ENCODE measurements around the gene LUZP2. TPM values are rescaled to one million over a fixed set of nuclear protein-coding genes. Genes with fewer than 3 reads are reported as not detected.

Gene LUZP2
- polyA plus RNA-seq, 1 donor = 2.8 TPM

- DNase-seq = no peak
- Histone ChIP-seq H3K27me3 (ENCODE audit: control insufficient read depth, insufficient read depth, low read length) (no peaks in the 10 kb centered on the region), H3K4me3 (ENCODE audit: low read length) (no peak overlapping the region), H3K9me3 (ENCODE audit: control insufficient read depth, low read depth, low read length) (no peaks in the 10 kb centered on the region), H3K36me3 (ENCODE audit: control insufficient read depth, insufficient read depth, low read length) (no peaks in the 10 kb centered on the region), H3K4me1 (ENCODE audit: control insufficient read depth, insufficient read depth, low read length) (no peaks in the 10 kb centered on the region), H3K27ac (ENCODE audit: low read length) (no peak overlapping the region)
- no CpG with 5 or more reads among the region's 1 CpG for WGBS (ENCODE audit: insufficient coverage, low lambda C conversion rate)
Measured at GRCh38 chr11:24661331-24661730, 164.5 kb downstream of the LUZP2 start.

DNA sequence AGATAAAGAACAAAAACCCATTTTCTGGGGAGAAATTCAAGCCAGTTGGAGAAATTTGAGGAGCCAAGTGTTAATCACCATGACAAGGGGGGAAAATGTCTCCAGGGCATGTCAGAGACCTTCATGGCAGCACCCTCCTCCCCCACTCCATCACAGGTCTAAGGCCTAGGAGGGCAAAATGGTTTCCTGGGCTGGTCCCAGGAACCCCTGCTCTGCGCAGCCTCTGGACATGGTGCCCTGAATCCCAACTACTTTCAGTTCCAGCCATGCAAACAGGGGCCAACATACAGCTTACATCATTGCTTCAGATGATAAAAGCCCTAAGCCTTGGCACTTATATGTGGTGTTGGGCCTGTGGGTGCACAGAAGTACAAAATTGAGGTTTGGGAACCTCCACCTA, 167.5 kb downstream of the LUZP2 start:
- WGBS (ENCODE audit: insufficient coverage, low lambda C conversion rate) = no CpG with 5 or more reads among the region's 1 CpG
- Histone ChIP-seq H3K36me3 (ENCODE audit: control insufficient read depth, insufficient read depth, low read length) (no peaks in the 10 kb centered on the region), H3K27ac (ENCODE audit: low read length) (no peak overlapping the region), H3K4me1 (ENCODE audit: control insufficient read depth, insufficient read depth, low read length) (no peaks in the 10 kb centered on the region), H3K9me3 (ENCODE audit: control insufficient read depth, low read depth, low read length) (no peaks in the 10 kb centered on the region), H3K4me3 (ENCODE audit: low read length) (no peak overlapping the region), H3K27me3 (ENCODE audit: control insufficient read depth, insufficient read depth, low read length) (no peaks in the 10 kb centered on the region)
- no peak for DNase-seq

GRCh38 chr11:24667353-24667968, 170.6 kb downstream of the LUZP2 start:
- H3K27ac ChIP-seq (ENCODE audit: low read length) = no peak overlapping the region
- no peaks in the 10 kb centered on the region for H3K4me1 ChIP-seq (ENCODE audit: control insufficient read depth, insufficient read depth, low read length)
- WGBS (ENCODE audit: insufficient coverage, low lambda C conversion rate) = 81% methylated on average over 3 of the region's 5 CpGs
- H3K4me3 ChIP-seq (ENCODE audit: low read length) = no peak overlapping the region
- no peaks in the 10 kb centered on the region for H3K9me3 ChIP-seq (ENCODE audit: control insufficient read depth, low read depth, low read length)
- no peak for DNase-seq
- H3K36me3 ChIP-seq (ENCODE audit: control insufficient read depth, insufficient read depth, low read length) = no peaks in the 10 kb centered on the region
- H3K27me3 ChIP-seq (ENCODE audit: control insufficient read depth, insufficient read depth, low read length) = no peaks in the 10 kb centered on the region

DNA sequence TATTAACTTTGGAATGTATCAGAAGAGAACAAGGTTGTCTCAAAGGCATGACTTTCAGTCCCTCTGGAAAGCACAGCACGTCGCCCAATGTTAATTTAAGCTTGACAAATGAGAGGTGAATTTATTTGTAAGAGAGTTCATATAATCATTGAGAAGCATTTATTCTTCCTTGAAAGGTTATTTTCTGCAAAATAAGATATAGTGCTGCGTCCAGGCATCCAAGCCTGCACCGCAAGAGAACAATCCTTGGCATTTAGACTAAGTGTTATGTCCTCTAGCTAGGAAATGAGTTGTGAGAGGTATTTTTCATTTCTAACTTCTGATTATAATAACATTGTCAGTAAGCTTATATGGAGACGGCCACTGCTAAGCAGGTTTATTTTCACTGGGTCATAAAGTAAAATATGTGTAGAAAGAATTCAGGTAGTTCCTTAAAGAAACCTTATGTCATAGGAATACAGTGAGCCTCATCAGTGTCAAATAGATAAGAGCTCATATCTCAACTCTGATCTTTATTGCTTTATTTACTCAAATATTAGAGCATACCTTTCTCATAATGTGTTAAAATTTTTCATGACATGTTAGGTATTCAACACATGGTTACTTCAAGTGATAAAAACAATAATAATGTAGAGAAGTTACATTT, 182.0 kb downstream of the LUZP2 start:
- no peak overlapping the region for H3K27ac ChIP-seq (ENCODE audit: low read length)
- no peaks in the 10 kb centered on the region for H3K9me3 ChIP-seq (ENCODE audit: control insufficient read depth, low read depth, low read length)
- WGBS (ENCODE audit: insufficient coverage, low lambda C conversion rate) = no CpG with 5 or more reads among the region's 5 CpGs
- H3K4me1 ChIP-seq (ENCODE audit: control insufficient read depth, insufficient read depth, low read length) = no peaks in the 10 kb centered on the region
- no peak overlapping the region for H3K4me3 ChIP-seq (ENCODE audit: low read length)
- DNase-seq = no peak
- no peaks in the 10 kb centered on the region for H3K36me3 ChIP-seq (ENCODE audit: control insufficient read depth, insufficient read depth, low read length)
- no peaks in the 10 kb centered on the region for H3K27me3 ChIP-seq (ENCODE audit: control insufficient read depth, insufficient read depth, low read length)

GRCh38 chr11:24679821-24680351, 183.0 kb downstream of the LUZP2 start:
- H3K9me3 ChIP-seq (ENCODE audit: control insufficient read depth, low read depth, low read length) = no peaks in the 10 kb centered on the region
- no peaks in the 10 kb centered on the region for H3K36me3 ChIP-seq (ENCODE audit: control insufficient read depth, insufficient read depth, low read length)
- no peak overlapping the region for H3K27ac ChIP-seq (ENCODE audit: low read length)
- H3K27me3 ChIP-seq (ENCODE audit: control insufficient read depth, insufficient read depth, low read length) = no peaks in the 10 kb centered on the region
- no peak for DNase-seq
- WGBS (ENCODE audit: insufficient coverage, low lambda C conversion rate) = no CpG with 5 or more reads among the region's 2 CpGs
- no peaks in the 10 kb centered on the region for H3K4me1 ChIP-seq (ENCODE audit: control insufficient read depth, insufficient read depth, low read length)
- no peak overlapping the region for H3K4me3 ChIP-seq (ENCODE audit: low read length)

DNA sequence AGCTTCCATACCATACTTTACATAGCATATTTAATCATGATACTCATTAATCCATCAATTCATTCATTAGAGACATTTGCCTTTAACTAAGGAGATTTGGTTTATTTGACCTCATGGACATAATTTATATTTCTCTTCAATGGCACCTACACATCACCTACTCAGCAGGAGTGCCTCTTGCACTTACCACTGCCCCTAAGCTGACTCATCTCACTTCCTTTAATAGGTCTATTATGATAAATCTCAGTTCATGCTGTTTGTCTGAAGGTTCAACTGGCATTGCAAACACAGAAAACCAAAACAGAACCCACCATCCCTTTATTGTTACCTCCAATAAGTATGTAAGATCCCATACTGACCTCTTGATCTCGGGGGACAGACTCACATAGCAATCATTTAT, 186.7 kb downstream of the LUZP2 start:
- Histone ChIP-seq H3K36me3 (ENCODE audit: control insufficient read depth, insufficient read depth, low read length) (no peaks in the 10 kb centered on the region), H3K4me1 (ENCODE audit: control insufficient read depth, insufficient read depth, low read length) (no peaks in the 10 kb centered on the region), H3K9me3 (ENCODE audit: control insufficient read depth, low read depth, low read length) (no peaks in the 10 kb centered on the region), H3K4me3 (ENCODE audit: low read length) (no peak overlapping the region), H3K27ac (ENCODE audit: low read length) (no peak overlapping the region), H3K27me3 (ENCODE audit: control insufficient read depth, insufficient read depth, low read length) (no peaks in the 10 kb centered on the region)
- no peak for DNase-seq
- WGBS (ENCODE audit: insufficient coverage, low lambda C conversion rate) = no CpG with 5 or more reads among the region's 1 CpG

DNA sequence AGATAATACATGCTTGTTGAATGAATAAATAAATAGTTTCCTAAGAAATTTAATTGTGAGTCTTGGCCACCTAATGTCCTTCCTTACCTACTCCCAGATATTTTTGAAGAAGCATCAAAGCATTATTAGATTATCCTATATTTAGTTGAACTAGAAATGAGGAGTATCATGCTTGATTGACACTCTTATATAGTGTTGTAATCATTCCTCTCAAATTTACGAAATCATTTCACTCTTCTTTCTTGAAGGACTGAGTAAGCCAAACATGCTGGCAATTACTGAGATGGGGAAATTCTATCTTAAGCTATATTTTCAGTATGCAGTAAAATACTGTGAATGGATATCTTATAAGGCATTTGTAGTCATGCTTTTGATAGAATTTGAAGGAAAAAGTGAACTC, 189.0 kb downstream of the LUZP2 start:
- Histone ChIP-seq H3K4me3 (ENCODE audit: low read length) (no peak overlapping the region), H3K4me1 (ENCODE audit: control insufficient read depth, insufficient read depth, low read length) (no peaks in the 10 kb centered on the region), H3K9me3 (ENCODE audit: control insufficient read depth, low read depth, low read length) (no peaks in the 10 kb centered on the region), H3K27ac (ENCODE audit: low read length) (no peak overlapping the region), H3K27me3 (ENCODE audit: control insufficient read depth, insufficient read depth, low read length) (no peaks in the 10 kb centered on the region), H3K36me3 (ENCODE audit: control insufficient read depth, insufficient read depth, low read length) (no peaks in the 10 kb centered on the region)
- no peak for DNase-seq
- no CpG with 5 or more reads among the region's 1 CpG for WGBS (ENCODE audit: insufficient coverage, low lambda C conversion rate)

- H3K4me1 ChIP-seq (ENCODE audit: control insufficient read depth, insufficient read depth, low read length) = no peaks in the 10 kb centered on the region
- H3K27ac ChIP-seq (ENCODE audit: low read length) = no peak overlapping the region
- no peaks in the 10 kb centered on the region for H3K27me3 ChIP-seq (ENCODE audit: control insufficient read depth, insufficient read depth, low read length)
- DNase-seq = no peak
- no peak overlapping the region for H3K4me3 ChIP-seq (ENCODE audit: low read length)
- H3K36me3 ChIP-seq (ENCODE audit: control insufficient read depth, insufficient read depth, low read length) = no peaks in the 10 kb centered on the region
- WGBS (ENCODE audit: insufficient coverage, low lambda C conversion rate) = no CpG with 5 or more reads among the region's 3 CpGs
- H3K9me3 ChIP-seq (ENCODE audit: control insufficient read depth, low read depth, low read length) = no peaks in the 10 kb centered on the region
Measured at GRCh38 chr11:24687531-24688147, 190.8 kb downstream of the LUZP2 start.

DNA sequence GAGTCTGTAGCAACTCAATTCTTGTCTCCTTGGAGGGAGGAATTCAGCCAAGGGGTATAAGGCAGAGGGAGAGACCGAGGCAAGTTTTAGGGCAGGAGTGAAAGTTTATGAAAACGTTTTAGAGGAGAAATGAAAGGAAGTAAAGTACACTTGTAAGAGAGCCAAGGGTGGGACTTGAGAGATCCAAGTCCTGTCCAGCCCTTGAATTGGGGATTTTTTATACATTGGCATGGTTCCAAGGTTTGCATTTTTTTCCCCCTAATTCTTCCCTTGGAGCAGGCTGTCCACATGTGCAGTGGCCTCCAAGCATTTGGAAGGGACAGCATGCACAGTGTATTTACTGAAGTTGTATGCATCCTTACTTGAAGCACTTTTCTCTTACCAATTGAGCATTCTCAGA, 192.1 kb downstream of the LUZP2 start:
- Histone ChIP-seq H3K27ac (ENCODE audit: low read length) (no peak overlapping the region), H3K9me3 (ENCODE audit: control insufficient read depth, low read depth, low read length) (no peaks in the 10 kb centered on the region), H3K4me1 (ENCODE audit: control insufficient read depth, insufficient read depth, low read length) (no peaks in the 10 kb centered on the region), H3K27me3 (ENCODE audit: control insufficient read depth, insufficient read depth, low read length) (no peaks in the 10 kb centered on the region), H3K36me3 (ENCODE audit: control insufficient read depth, insufficient read depth, low read length) (no peaks in the 10 kb centered on the region), H3K4me3 (ENCODE audit: low read length) (no peak overlapping the region)
- DNase-seq = no peak
- 70% methylated on average over 2 of the region's 2 CpGs for WGBS (ENCODE audit: insufficient coverage, low lambda C conversion rate)

DNA sequence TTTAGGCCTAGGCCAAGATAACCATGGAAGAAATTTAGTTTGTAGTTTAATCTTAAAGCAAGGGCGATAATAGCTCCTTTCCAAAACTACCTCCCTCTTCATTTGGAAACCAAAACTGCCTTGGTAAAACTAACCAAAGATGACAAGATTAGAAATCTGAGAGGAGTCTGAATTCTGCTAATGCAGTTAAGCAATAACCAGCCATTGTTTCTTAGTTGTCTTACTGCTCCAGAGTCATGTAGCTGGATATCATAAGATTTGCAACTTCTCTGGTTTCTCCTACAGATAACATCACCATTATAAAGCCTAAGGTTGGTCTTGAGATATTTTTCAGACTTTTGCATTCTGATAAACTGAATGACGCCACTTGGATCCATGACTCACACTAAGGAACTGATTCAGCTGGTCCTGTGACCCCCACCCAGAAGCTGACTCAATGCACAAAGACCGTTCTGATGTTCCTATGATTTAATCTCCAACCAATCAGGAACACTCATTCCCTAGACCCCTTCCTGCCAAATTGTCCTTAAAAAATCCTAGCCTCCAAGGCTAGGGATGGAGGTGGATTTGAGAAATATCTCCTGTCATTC, 200.8 kb downstream of the LUZP2 start:
- Histone ChIP-seq H3K27me3 (ENCODE audit: control insufficient read depth, insufficient read depth, low read length) (no peaks in the 10 kb centered on the region), H3K27ac (ENCODE audit: low read length) (no peak overlapping the region), H3K4me1 (ENCODE audit: control insufficient read depth, insufficient read depth, low read length) (no peaks in the 10 kb centered on the region), H3K9me3 (ENCODE audit: control insufficient read depth, low read depth, low read length) (no peaks in the 10 kb centered on the region), H3K36me3 (ENCODE audit: control insufficient read depth, insufficient read depth, low read length) (no peaks in the 10 kb centered on the region), H3K4me3 (ENCODE audit: low read length) (no peak overlapping the region)
- no peak for DNase-seq
- WGBS (ENCODE audit: insufficient coverage, low lambda C conversion rate) = 92% methylated on average over 2 of the region's 3 CpGs
